ENCODE results near the gene ALDH3B1. TPM values are rescaled to one million over a fixed set of nuclear protein-coding genes. Genes with fewer than 3 reads are reported as not detected.

ALDH3B1 gene
- total and polyA plus RNA-seq, 9 of the 15 experiments (the other 6 are each of a cell fraction or from before 2014, with no cell fraction given) = 0.01 to 0.35 (median 0.07) TPM; not detected in 2

DNA sequence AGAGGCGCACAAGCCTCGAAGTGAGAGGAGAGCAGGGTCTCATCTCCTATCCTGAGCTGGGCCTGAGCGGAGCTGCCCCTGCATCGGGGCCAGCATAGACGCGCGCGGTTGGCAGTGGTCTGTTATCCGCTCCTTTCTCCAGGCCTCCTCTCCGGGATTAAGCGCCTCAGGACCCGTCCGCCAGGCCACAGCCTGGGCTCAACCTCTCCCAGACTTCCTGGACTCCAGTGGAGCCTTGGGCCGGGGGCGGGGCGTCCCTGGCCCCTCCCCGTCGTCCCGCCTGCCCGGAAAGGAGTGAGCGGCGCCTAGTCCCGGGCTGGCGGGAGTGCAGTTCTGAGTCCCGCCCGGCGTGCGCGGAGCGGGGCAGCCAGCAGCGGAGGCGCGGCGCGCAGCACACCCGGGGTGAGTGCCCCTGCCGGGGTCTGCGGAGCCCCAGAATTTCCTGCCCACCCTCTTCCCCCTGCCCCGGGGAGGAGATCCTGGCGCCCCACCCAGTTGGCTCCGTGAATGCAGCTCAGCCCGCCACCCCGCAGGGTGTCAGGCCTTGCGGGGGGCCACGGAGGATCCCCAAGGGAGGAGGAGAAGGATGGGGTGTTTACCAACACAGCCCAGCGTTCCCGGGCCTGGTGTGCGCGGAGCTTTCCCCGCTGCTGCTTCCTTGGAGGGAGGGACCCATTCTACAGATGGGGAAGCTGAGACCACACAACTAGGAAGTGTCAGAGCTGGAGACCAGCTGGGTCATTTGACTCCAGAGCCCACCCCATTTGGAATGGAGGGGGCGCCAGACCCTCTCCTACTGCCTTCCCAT is 28.8 kb downstream of the ALDH3B1 start, which contains the start of gene TCIRG1 (continued):
- TF ChIP-seq RBM34 (IDR thresholded peaks at IDR 0.05; ENCODE audit: borderline replicate concordance, insufficient read depth, low read length) = no peak
- TF ChIP-seq ZC3H4 (CRISPR knock-in tag; IDR thresholded peaks at IDR 0.05; ENCODE audit: borderline replicate concordance) = no peak
- no peak for TF ChIP-seq FOXM1 (IDR thresholded peaks at IDR 0.05; ENCODE audit: low read depth)
- TF ChIP-seq FOXM1 (CRISPR knock-in tag; IDR thresholded peaks at IDR 0.05; ENCODE audit: low read depth) = no peak; the same call in 1 of the 2 replicates
- no peak for TF ChIP-seq PTTG1 (tag; IDR thresholded peaks at IDR 0.05; ENCODE audit: low read depth)
- no peak for TF ChIP-seq GABPB1 (CRISPR knock-in tag; IDR thresholded peaks at IDR 0.05)
- TF ChIP-seq ZNF12 (CRISPR knock-in tag; IDR thresholded peaks at IDR 0.05) = no peak
- TF ChIP-seq ZNF561 (CRISPR knock-in tag; conservative IDR thresholded peaks at IDR 0.05) = no peak
- TF ChIP-seq SAFB2 (IDR thresholded peaks at IDR 0.05; ENCODE audit: borderline replicate concordance, low read depth, low read length, severe bottlenecking) = no peak
- TF ChIP-seq KLF13 (tag; IDR thresholded peaks at IDR 0.05; ENCODE audit: borderline replicate concordance, low read depth) = no peak
- TF ChIP-seq SRSF7 (optimal IDR thresholded peaks at IDR 0.05; ENCODE audit: low read depth, low read length) = no peak
- TF ChIP-seq TAF7 (tag; IDR thresholded peaks at IDR 0.05) = no peak
- TF ChIP-seq FOXJ2 (tag; IDR thresholded peaks at IDR 0.05) = no peak
- no peak for TF ChIP-seq MEF2D (tag; conservative IDR thresholded peaks at IDR 0.05; ENCODE audit: low read depth)
- no peak for TF ChIP-seq SREBF2 (CRISPR knock-in tag; IDR thresholded peaks at IDR 0.05)
- peak; percentile 96 to 98 for TF ChIP-seq KDM1A (IDR thresholded peaks at IDR 0.05)
- no peak; the same call in 1 of the 2 replicates for TF ChIP-seq SMAD4 (CRISPR knock-in tag; conservative IDR thresholded peaks at IDR 0.05)
- TF ChIP-seq CTCFL (IDR thresholded peaks at IDR 0.05; ENCODE audit: borderline replicate concordance, insufficient read depth, low read depth, low read length, poor library complexity, severe bottlenecking) = no peak
- TF ChIP-seq KDM4B (IDR thresholded peaks at IDR 0.05; ENCODE audit: borderline replicate concordance in 2 of 2, low read depth in 1 of 2) = no peak
- TF ChIP-seq ZBTB1 (CRISPR knock-in tag; IDR thresholded peaks at IDR 0.05; ENCODE audit: borderline replicate concordance, low read depth) = no peak
- TF ChIP-seq, protein P1, sequence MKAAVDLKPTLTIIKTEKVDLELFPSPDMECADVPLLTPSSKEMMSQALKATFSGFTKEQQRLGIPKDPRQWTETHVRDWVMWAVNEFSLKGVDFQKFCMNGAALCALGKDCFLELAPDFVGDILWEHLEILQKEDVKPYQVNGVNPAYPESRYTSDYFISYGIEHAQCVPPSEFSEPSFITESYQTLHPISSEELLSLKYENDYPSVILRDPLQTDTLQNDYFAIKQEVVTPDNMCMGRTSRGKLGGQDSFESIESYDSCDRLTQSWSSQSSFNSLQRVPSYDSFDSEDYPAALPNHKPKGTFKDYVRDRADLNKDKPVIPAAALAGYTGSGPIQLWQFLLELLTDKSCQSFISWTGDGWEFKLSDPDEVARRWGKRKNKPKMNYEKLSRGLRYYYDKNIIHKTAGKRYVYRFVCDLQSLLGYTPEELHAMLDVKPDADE (conservative IDR thresholded peaks at IDR 0.05; ENCODE audit: control insufficient read depth, low read depth, low read length) = peak; percentile 71; the same call in 1 of the 2 replicates
- no peak for TF ChIP-seq POLR3G (IDR thresholded peaks at IDR 0.05; ENCODE audit: extremely low read depth, insufficient read length, insufficient replicate concordance)
- TF ChIP-seq ZC3H11A (IDR thresholded peaks at IDR 0.05; ENCODE audit: low read depth, low read length) = no peak
- 0 out of 4 replicates have a peak, but pooled peaks of 1 of the 2 experiments have one; percentile 34 for TF ChIP-seq FOXA3 (CRISPR knock-in tag; conservative IDR thresholded peaks at IDR 0.05 in 1 of 2, IDR thresholded peaks at IDR 0.05 in 1 of 2)
- TF ChIP-seq RBM14 (IDR thresholded peaks at IDR 0.05; ENCODE audit: borderline replicate concordance, insufficient read depth, low read depth, low read length) = 0 out of 2 replicates have a peak, but pooled peaks have one; percentile 55

All from K562 (cell line).